NCI-H774 (cell line): ENCODE data around the gene MNX1.
A peak's percentile ranks its signal among the peaks of the same experiment; 100 is the strongest.

ENCODE experiments used
- DNase-seq: peaks from one replicate; lab custom pipeline; 2025; lab: John Stamatoyannopoulos, UW

The MNX1 gene

DNA sequence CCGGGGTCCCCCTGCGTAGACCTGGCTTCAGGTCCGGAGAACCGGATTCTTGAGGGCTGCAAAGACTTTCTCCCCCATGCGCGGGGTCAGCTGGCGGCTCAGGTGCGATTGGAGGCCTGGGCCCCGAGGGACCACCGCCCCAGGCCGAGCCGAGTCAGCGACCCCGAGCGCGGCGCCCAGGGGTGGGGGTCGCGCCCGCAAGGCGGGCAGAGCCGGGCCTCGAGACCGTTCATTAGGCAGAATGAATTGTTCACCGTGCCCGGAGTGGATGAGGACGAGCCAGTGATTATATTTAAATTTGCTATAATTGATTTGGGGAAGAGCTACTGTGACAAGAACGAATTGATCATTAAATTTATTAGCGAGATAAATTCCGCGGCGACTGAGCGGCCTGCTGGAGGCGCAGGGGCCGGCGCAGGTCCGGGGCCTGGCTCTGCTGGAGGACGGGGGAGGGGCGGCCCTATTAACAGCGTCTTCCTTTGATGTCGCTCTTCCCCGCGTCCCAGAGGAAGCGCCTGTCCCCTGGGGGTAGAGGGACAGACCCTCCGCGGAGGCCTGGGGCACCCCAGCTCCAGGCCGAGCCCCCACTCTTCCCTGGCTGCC lies 7.5 kb downstream of the MNX1 start:
- DNase-seq = no peak

DNA sequence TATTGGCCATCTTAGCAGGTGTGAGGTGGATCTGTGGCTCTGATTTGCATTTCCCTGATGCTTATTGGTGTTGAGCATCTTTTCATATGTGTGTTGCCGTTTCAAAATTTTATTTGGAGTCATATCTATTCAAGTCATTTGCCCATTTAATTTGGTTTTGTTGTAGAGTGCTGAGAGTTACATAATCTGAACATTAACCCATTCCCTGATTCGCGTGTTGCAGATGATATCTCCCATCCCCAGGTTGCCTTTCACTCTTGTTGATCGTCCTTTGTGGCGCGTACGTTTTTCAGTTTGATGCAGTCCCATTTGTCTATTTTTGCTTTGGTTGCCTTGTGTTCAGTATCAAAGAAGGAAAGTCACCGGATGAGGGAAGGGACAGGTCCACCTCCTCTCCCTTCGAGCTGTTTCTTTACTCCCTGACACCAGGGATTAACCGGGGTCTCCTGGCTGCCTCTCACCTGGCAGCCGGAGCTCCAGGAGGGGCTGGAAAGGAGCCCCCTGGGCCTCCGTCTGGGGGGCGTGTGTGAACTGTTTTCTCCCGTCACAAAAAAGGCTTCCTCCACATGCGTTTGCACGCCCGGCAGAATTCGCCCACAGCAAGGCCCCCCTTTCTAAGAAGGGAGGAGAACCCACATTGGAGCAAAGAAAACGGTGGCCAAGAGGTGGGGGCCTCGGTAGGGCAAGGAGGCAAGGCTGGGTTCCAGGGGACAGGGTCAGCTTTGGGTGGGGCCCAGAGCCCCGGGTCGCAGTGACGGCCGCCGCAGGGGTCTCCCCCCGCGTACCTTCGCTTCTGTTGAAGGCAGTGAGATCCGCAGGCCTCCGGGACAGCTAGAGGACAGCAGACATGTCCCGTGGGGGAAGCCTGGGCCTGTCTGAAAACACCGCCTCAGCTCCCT lies 8.3 kb downstream of the MNX1 start:
- DNase-seq = no peak

DNA sequence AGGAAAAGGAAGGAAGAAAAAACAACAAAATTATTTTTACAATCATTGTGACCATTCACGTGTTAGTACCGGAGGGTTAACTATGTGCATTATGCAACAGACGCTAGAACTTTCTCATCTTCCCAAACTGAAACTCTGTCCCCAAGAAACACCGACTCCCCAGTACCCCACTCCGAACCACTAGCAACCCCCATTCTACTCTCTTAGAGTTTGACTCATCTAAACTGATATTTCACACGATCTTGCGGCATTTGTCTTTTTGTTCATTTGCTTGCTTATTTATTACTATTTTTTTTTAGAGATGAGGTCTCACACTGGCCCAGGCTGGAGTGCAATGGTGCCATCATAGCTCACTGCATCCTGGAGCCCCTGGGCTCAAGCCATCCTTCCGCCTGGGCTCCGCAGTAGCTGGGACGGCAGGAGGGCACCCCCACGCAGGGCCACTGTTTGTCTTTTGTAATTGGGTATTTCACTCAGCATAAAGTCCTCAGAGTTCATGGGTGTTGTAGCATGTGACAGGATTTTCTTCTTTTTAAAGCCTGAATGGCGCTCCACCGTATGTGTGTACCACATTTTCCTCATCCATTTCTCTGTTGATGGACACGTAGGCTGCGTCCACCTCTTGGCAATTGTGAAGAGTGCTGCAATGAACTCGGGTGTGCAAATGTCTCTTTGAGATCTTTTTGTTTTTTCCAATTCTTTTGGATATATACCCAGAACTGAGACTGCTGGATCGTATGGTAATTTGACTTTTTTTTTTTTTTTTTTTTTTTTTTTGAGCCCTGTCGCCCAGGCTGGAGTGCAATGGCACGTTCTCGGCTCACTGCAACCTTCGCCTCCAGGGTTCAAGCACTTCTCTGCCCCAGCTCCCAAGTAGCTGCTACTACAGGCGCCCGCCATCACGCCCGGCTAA lies 9.5 kb downstream of the MNX1 start:
- no peak for DNase-seq

DNA sequence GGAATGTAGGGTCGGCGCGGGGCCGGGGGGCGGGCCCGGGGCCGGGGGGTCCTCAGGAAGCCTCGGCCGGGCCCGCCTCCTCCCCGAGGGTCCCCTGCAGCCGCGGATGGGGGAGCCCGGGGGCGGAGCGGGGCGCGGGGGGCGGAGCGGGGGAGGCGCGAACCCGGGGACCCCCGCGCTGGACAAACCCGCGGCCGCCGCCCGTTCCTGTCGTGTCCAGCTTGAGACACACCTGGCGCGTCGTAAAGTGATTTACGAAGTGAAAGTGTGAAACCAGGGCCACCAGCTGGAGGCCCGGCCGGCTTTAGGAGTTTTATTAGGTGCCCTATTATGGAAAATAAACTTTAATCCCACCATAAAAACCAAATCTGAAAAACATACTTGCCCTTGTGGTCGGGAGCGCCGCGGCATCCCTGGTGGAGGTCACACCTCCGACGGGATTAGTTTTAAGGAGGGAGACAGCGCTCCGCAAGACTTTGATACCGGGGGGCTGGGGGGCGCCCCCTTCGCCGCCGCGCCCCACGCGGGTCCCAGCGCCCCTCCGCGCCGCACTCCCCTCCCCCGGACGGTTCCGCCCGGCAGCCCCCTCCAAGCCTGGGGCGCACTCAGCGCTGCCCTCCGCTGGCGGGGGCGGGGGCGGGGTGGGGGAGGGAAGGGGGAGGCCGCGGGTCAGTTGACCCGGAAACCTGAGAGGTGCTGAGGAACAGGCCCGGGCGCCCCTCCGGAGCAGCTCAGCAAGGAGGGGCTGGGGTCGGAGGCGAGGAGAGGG lies 10.3 kb downstream of the MNX1 start:
- peak; percentile 25 for DNase-seq

DNA sequence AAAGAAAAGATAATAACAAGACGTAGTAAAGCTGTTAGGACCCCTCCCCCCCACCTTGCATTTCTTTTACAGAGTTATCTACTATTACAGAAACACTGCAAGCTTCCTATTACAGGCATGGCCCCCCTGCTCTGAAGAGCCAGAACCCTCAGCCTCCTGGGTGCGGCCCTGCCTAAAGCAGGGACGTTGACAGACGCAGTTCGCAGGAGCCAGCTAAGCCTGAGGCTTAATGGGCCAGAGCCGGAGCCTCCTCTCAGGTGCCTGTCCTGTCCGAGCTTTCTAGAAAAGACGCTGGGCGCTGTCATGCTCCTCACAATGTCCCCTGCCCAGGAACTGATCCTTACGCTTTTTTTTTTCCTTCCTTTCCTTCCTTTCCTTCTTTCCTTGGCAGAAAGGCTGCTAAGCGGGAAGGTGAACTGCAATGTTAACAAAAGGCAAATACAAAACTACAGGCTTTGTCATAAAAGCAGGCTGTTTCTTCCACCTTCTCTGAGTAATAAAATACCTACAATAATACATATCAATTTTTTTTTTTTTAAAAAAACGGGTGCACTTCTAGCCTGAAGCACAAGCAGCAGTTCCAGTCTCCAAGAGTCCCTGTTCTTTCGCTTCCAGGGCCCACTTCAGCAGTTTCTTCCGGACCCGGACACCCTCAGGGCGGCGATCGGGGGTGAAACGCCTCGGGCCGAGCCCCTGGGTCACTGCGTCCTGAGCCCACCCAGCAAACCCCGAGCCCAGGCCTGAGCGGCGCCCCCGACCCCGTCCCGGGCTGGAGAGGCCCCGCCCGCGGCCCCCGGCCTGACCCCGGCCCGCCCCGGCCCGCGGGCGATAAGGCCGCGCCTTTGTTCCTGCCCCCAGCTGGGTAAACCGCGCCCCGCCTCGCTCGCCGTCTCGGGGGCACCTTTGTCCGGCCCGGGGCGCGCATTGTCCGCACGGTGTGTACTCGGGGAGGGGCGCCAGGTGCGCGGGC lies 11.2 kb downstream of the MNX1 start:
- no peak for DNase-seq

DNA sequence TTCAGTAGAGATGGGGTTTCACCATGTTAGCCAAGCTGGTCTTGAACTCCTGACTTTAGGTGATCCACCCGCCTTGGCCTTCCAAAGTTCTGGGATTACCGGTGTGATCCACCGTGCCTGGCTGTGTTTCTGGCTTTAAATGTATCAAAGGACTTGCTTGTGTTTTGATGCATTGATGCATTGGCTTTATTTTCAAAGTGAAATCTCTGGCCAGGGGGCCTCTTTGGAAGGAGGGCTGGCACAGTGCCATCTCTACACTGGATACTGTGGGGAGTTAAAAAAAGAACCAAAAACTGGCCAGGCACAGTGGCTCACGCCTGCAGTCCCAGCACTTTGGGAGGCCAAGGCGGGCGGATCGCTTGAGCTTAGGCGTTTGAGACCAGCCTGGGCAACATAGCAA lies 16.0 kb downstream of the MNX1 start:
- no peak for DNase-seq

DNA sequence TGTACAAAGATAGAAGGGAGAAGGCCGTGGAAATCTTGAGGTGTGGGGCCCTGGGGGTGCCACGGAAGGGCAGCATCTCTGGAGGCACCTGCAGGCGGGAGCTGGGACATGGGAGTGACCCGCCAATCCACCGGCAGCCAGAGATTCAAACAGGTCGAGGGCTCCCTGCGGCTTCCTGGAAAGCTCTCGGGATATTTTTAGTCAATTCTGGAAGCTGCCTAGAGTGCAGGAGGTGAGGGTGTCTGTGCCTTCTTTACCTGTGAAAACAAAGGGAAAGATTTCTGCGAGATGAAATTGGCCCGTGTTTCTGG lies 16.6 kb downstream of the MNX1 start:
- DNase-seq = no peak

DNA sequence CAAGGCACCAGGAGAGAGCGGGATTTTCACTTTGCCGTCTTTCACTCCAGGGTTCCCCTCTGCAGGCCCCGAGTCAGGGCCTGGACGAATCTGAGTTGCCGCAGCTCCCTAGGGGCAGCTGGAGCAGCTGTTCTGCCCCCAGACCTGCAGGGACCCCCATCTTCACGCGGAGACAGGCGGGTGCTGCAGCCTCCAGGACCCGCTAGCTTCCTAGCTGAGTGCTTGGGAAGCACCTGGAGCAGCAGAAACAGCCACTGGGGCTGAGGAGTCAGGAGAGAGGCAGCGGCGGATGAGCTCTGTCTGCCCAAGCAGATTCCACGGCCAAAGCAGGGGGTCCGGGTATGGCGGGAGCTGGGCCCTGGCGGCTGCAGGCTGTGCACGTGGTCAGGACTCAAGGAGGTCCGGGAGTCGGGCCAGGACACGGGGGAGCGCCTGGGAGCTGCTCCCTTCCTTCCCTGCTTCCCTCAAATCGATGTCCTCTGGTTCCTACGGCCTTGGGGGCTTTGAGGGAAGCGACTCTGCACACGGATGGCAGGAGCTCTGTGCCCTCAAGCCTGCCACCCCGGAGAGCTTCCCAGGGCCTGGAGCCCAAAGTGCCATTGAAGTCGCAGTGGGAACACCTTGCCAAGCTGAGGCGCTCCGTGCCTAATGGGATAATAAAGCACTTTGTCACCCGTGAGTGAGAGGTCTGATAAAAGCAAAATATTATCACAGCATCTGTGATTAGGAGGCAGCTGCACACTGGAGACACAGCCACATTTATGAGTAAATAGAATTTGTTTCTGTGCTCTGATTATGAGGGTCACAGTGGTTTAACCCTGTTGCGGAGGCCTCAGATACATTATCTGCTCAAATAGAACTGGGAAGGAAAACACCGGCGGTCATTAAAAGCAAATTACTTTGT lies 17.2 kb downstream of the MNX1 start:
- no peak for DNase-seq

DNA sequence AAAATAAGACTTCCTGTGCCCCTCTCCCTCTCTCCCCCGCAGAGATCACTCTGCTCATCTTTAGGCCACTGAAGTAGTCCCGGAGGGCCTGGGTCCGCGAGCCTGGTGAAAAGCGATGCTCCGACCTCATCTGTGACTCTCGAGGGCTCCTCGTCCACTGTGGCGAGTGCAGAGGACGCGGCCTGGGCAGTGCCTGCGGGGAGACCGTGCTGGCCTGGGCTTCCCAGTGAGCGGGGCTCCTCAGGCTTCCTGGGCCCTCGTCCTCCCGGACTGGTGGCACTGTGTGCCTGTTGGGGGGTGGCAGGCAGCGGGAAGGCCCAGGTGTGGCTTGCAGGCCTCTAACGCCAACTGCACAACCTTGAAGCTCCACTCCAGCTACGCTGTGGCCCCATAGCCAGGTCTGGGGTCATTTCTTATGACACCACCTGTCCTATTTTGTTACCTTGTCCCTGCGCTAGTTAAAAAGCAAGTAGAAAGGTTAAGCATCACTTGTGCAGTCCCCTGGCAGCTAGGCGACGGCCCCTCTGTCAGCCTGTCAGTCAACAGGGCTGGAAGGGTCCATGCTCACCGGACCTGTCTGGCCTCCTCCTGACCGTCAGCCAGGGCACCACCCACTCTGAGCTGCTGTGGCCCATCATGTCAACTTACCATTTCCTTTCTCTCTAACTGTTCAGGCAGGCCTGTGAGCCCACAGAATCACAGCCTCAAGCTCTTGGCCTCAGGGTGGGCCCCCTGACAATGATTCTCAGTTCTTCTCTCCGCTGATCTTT lies 20.5 kb downstream of the MNX1 start:
- DNase-seq = no peak

DNA sequence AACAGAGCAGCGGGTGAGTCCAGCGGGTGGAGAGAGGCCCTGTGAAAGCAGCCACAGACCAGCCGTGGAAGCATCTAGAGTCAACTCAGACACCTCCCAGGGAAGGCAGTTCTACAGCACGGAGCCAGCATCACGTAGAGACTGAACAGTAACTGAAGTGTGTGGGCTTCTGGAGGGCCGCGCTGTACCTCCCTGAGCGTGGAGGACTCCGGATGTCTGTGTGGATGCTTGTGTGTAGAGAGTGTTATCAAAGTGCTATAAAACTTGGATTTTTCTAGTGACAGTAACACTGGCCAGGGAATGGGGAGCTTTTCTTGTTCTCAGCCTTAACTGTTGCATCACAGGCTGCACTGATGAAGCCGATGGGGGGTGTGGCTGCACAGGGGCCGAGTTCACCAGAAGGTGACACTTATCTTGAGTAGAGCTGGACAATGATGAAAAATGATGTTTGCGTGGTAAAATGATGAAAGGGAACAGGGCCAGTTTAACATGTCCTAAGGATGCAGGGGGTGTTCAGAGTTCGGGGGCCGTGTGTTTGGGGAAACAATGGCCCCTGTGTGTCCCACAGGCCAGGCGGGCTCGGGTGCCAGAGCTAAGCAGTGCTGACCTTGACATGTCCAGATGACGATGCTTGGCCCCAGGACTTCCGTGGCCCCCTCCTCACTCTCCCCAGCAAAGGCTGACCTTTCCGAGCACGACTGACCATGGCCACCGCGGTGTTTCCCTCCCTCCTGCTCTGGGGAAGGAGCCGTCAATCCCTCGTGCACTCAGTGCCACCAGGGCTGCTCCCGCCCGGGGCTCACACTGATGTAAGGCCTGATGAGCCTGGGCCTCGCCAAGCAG lies 21.9 kb downstream of the MNX1 start:
- no peak for DNase-seq

DNA sequence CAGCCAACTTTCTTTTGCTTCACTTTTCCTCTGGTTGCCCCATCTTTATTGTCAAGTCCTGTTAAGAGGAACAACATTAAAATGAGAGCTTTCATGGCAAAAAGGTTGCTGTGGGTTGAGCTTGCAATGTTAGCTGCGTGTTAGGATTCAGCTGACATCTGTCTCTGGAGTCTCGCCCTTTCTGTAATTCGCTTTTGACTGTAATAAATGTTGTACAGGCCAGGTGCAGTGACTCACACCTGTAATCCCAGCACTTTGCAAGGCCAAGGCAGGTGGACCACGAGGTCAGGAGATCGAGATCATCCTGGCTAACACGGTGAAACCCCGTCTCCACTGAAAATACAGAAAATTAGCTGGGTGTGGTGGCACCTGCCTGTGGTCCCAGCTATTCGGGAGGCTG lies 24.1 kb downstream of the MNX1 start:
- no peak for DNase-seq

DNA sequence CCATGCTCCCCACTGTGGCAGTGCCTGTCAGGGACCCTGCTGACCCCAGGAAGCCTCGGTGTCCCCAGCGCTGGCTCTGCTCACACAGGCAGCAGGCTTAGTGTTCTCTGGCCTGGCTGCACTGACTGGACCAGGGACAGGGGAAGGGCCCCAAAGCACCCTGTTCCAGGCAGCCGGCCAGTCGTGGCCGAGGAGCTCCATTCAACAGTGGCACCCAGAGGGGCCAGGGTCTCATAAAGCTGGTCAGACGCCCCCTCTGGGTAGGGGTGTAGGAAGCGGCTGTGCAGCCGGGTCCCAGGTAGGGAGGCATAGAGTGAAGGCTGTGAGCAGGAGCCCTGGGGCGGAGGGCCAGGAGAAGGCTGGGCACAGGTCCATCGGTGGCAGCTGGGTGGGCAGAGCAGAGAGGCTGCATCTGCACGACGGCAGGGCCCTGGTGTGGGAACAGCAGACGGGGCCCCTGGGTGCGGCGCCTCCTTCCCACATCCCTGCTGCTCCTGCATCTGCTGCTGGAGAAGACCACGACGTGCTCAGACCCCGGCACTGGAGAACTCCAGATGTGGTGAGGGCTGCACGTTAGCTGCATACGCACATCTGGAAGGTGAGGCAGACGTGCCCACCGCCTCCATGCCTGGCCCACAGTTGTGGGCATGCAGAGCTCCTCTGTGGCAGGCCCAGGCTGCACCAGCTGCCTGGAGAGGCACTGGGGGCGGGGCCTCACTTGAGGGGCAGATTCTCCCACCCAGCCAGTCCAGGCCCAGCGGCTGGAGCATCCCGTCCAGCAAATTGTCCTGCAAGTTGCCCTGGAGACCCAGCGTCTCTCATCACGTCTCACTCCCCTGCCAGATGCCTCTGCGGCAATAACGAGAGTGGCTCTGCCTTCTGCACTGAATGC lies 25.1 kb downstream of the MNX1 start:
- no peak for DNase-seq

DNA sequence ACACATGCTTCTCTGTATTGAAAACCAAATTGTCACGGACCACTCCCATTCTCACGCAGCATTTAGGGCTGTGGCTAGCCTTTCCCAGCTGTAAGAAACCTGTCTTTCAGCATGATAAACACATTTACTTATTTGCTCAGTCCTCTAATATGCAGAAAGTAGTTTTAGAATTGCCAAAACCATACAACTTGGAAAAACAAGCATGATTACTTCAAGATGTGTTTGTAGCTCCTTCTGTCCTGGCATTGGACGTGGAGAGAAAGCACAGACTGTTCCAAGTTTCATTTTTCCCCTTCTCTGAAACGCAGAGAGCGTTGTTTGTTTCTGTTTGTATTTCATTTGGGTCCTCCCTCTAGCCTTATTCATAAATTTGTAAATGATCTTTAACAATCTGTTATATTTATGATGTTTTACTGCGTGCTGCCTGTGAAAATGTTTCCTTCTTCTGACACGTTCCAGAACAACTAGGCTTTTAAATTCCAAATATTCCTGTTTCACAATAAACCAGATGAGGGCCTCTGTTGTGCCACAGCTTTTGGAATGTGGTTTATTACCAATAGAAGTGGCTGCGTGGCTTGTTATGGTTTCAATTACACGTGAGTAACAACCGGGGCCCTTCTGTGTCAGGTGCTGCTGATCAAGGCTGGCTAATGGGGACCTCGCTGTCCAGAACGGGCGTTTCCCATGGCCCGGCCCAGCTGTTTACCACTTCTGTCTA lies 26.1 kb downstream of the MNX1 start:
- DNase-seq = no peak

DNA sequence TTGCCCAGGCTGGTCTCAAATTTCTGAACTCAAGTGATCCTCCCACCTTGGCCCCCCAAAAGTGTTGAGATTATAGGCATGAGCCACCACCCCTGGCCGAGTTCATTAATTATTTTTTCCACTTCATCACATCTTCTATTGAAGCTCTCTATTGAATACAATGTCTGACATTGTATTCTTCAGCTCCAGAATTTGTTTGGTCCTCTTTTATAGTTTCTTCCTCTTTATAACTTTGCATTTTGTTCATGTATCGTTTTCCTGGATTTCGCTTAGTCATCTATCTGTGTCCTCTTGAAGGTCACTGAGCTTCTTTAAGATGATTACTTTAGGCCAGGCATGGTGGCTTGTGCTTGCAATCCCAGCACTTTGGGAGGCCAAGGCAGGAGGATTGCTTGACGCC lies 30.8 kb downstream of the MNX1 start:
- no peak for DNase-seq

DNA sequence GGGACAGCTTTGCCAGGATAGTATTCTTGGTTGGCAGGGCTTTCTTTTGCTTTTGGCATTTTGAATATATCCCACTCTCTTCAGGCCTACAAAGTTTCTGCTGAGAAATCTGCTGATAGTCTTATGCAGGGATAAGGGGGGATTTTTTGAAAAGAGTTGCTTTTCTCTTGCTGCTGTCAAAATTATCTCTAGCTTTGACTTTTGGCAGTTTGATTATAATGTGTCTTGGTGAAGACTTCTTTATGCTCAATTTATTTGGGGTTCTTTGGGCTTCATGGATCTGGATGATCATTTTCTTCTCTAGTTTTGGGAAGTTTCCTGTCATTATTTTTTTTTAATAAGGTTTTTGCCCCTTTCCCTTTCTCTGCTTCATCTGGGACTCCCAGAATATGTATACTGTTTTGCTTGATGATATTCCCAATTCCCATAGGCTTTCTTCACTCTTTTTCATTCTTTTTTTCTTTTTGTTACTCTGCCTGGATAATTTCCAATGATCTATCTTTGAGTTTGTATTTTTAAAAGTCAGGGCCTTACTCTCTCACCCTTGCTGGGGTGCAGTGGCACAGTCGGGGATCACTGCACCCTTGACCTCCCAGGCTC lies 31.4 kb downstream of the MNX1 start:
- DNase-seq = no peak

DNA sequence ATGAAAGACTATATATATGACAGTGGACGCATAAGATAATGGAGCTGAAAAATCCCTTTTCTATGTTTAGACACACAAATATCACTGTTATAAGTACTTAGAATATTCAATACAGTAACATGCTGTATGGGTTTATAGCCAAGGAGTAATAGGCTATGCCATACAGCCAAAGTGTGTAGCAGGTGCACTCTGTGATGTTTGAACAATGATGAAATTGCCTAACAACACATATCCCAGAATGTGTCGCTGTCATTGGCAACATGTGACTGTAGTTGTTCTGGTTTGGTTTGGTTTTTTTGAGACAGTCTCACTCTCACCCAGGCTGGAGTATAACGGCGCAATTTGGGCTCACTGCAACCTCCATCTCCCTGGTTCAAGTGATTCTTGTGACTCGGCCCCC lies 34.8 kb downstream of the MNX1 start:
- peak; percentile 59 for DNase-seq
